ENCODE measurements around the gene PDE6C. TPM values are rescaled to one million over a fixed set of nuclear protein-coding genes. Genes with fewer than 3 reads are reported as not detected.

The PDE6C gene
- total and polyA plus RNA-seq, 2 of the 8 experiments (the other 6 are each of a cell fraction or from before 2014, with no cell fraction given): not detected

DNA sequence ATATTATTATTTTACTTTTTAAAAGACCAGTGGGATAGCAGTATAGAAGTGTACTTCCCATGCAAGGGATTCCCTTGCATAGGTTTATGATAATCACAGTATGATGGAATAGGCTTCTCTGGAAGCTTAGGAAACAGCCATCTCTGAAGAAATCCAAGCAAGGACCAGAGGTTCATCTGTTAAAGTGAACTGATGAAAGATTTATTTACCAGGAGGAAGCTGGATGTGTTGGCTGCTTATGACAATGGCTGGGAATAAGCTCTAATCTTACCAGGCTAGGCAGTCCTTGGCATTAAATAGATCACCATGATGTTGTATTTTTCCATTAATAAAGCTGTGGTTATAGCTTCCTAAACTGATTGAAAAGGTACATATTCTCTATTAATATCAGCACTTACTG lies 58.0 kb downstream of the PDE6C start (continued):
- TF ChIP-seq EP300 (IDR thresholded peaks at IDR 0.05; ENCODE audit: borderline replicate concordance in 1 of 2, low read depth in 2 of 2, low read length in 2 of 2) (no peak), SIX5 (IDR thresholded peaks at IDR 0.05; ENCODE audit: low read depth, low read length) (no peak), NRF1 (IDR thresholded peaks at IDR 0.05; ENCODE audit: low read depth, low read length) (no peak), ZNF274 (IDR thresholded peaks at IDR 0.05; ENCODE audit: borderline replicate concordance, extremely low read depth, low read length) (no peak), SAP30 (IDR thresholded peaks at IDR 0.05; ENCODE audit: insufficient read depth, insufficient replicate concordance, low read length) (no peak), YY1 (IDR thresholded peaks at IDR 0.05; ENCODE audit: low read depth, low read length) (no peak), TAF1 (IDR thresholded peaks at IDR 0.05; ENCODE audit: low read depth, low read length) (no peak)

Measured in H1 (cell line).